Mononuclear cell (primary cell): ENCODE results near the gene MYADML2. TPM values are rescaled to one million over a fixed set of nuclear protein-coding genes. Genes with fewer than 3 reads are reported as not detected.
A peak's percentile ranks its signal among the peaks of the same experiment; 100 is the strongest.

ENCODE experiments used
- H3K27me3 ChIP-seq: 2 replicates; pipeline ENCODE4 v1.6.0; 2011; ENCODE audit warnings: low read length, control low read depth; ENCODE audit not compliant: insufficient read depth
- H3K4me1 ChIP-seq: 2 replicates; pipeline ENCODE4 v1.5.1; 2011; ENCODE audit warnings: mild to moderate bottlenecking, low read length, control low read depth; ENCODE audit not compliant: insufficient read depth
- H3K4me3 ChIP-seq: 2 replicates; pipeline ENCODE4 v1.5.1; 2011; ENCODE audit warnings: mild to moderate bottlenecking, low read length, moderate library complexity
- H3K9me3 ChIP-seq: 2 replicates; pipeline ENCODE4 v1.5.1; 2011; ENCODE audit warnings: low read depth, mild to moderate bottlenecking, control low read depth, low read length
- total RNA-seq: library from RNA; depleted of rRNA; stranded (reverse); fragments of >200 nt; gene quantifications from one replicate; pipeline ENCODE4 v1.2.3, GENCODE V29; 2012

MYADML2 gene
- total RNA-seq, 1 donor: not detected

- Histone ChIP-seq H3K27me3 (peaks cover 16% of the 10 kb centered on the region), H3K4me1 (peaks cover 45% of the 10 kb centered on the region), H3K4me3 (peak within 1 kb of the TSS; percentile 60), H3K9me3 (no peaks in the 10 kb centered on the region)
Observed at GRCh38 chr17:81927653-81928543, 19.1 kb downstream of the MYADML2 start, which contains the start of gene MAFG. TSS of gene MAFG (minus strand) at chr17:81927735. CDS start at chr17:81923185, 4,550 bp downstream.

- Histone ChIP-seq H3K27me3 (peaks cover 16% of the 10 kb centered on the region), H3K4me3 (peak overlapping the region; percentile 60), H3K4me1 (peaks cover 52% of the 10 kb centered on the region), H3K9me3 (no peaks in the 10 kb centered on the region)
Observed at GRCh38 chr17:81927152-81927652, 19.8 kb downstream of the MYADML2 start.

GRCh38 chr17:81926451-81927151 is 20.4 kb downstream of the MYADML2 start:
- Histone ChIP-seq H3K4me3 (peak overlapping the region; percentile 60), H3K27me3 (peaks cover 16% of the 10 kb centered on the region), H3K4me1 (peaks cover 58% of the 10 kb centered on the region), H3K9me3 (no peaks in the 10 kb centered on the region)

GRCh38 chr17:81925860-81926450 is 21.1 kb downstream of the MYADML2 start:
- H3K27me3 ChIP-seq: peaks cover 16% of the 10 kb centered on the region
- peaks cover 62% of the 10 kb centered on the region for H3K4me1 ChIP-seq
- H3K9me3 ChIP-seq: no peaks in the 10 kb centered on the region
- H3K4me3 ChIP-seq: peak overlapping the region; percentile 60

GRCh38 chr17:81924557-81925532 is 22.2 kb downstream of the MYADML2 start:
- Histone ChIP-seq H3K27me3 (peaks cover 16% of the 10 kb centered on the region), H3K9me3 (no peaks in the 10 kb centered on the region), H3K4me1 (peaks cover 73% of the 10 kb centered on the region), H3K4me3 (peak overlapping the region; percentile 36)

GRCh38 chr17:81923302-81924260 is 23.5 kb downstream of the MYADML2 start:
- peak overlapping the region; percentile 36 for H3K4me3 ChIP-seq
- peaks cover 83% of the 10 kb centered on the region for H3K4me1 ChIP-seq
- H3K27me3 ChIP-seq: peaks cover 5% of the 10 kb centered on the region
- no peaks in the 10 kb centered on the region for H3K9me3 ChIP-seq

- Histone ChIP-seq H3K27me3 (no peaks in the 10 kb centered on the region), H3K9me3 (no peaks in the 10 kb centered on the region), H3K4me3 (no peak overlapping the region), H3K4me1 (peaks cover 80% of the 10 kb centered on the region)
Observed at GRCh38 chr17:81922566-81923301, 24.3 kb downstream of the MYADML2 start.

- Histone ChIP-seq H3K4me3 (no peak overlapping the region), H3K4me1 (peaks cover 84% of the 10 kb centered on the region), H3K27me3 (no peaks in the 10 kb centered on the region), H3K9me3 (no peaks in the 10 kb centered on the region)
Observed at GRCh38 chr17:81921996-81922565, 25.0 kb downstream of the MYADML2 start.

- no peaks in the 10 kb centered on the region for H3K27me3 ChIP-seq
- no peaks in the 10 kb centered on the region for H3K9me3 ChIP-seq
- H3K4me1 ChIP-seq: peaks cover 88% of the 10 kb centered on the region
- no peak overlapping the region for H3K4me3 ChIP-seq
Observed at GRCh38 chr17:81921537-81921862, 25.5 kb downstream of the MYADML2 start.

GRCh38 chr17:81920612-81921536 is 26.2 kb downstream of the MYADML2 start:
- Histone ChIP-seq H3K4me1 (peaks cover 88% of the 10 kb centered on the region), H3K27me3 (no peaks in the 10 kb centered on the region), H3K9me3 (no peaks in the 10 kb centered on the region), H3K4me3 (no peak overlapping the region)

GRCh38 chr17:81918832-81919545 is 28.0 kb downstream of the MYADML2 start:
- H3K9me3 ChIP-seq: no peaks in the 10 kb centered on the region
- peaks cover 71% of the 10 kb centered on the region for H3K4me1 ChIP-seq
- no peak overlapping the region for H3K4me3 ChIP-seq

More at GRCh38 chr17:81918832-81919545, 28.0 kb downstream of the MYADML2 start:
- H3K27me3 ChIP-seq: no peaks in the 10 kb centered on the region
